Keratinocyte (primary cell): ENCODE measurements around the gene MAGI3. TPM values are rescaled to one million over a fixed set of nuclear protein-coding genes. Genes with fewer than 3 reads are reported as not detected.

Experiments
- DNase-seq: peaks from one replicate; pipeline ENCODE4 v3.0.0-alpha.2; 2011; ENCODE audit warnings: low read depth, missing footprints, low spot score
- FAIRE-seq: peaks from 2 replicates; lab custom pipeline; 2011; peaks lifted over from hg19 to GRCh38; lab: Jason Lieb, UNC
- H2AFZ ChIP-seq: 2 replicates; pipeline ENCODE4 v1.6.0; 2012; ENCODE audit warnings: low read length, control low read depth, inconsistent platforms; ENCODE audit not compliant: control insufficient read depth
- H3K27ac ChIP-seq: 2 replicates; pipeline ENCODE4 v1.5.1; 2011; ENCODE audit warnings: low read length; ENCODE audit not compliant: control insufficient read depth, insufficient read depth
- H3K27me3 ChIP-seq: 3 replicates; pipeline ENCODE4 v1.6.0; 2011; ENCODE audit warnings: low read length; ENCODE audit not compliant: control insufficient read depth, insufficient read depth; ENCODE audit errors: extremely low read depth
- H3K36me3 ChIP-seq, 2 experiments: 2 replicates in 1 of 2; 3 replicates in 1 of 2; pipeline ENCODE4 v1.5.1; 2011; ENCODE audit warnings: low read length in 2 of 2, mild to moderate bottlenecking in 1 of 2; ENCODE audit not compliant: control insufficient read depth in 2 of 2, insufficient read depth in 2 of 2; ENCODE audit errors: extremely low read depth in 1 of 2
- H3K4me1 ChIP-seq: 3 replicates; pipeline ENCODE4 v1.5.1; 2011; ENCODE audit warnings: low read length; ENCODE audit not compliant: control insufficient read depth, insufficient read depth; ENCODE audit errors: extremely low read depth
- H3K4me2 ChIP-seq: 3 replicates; pipeline ENCODE4 v1.6.0; 2011; ENCODE audit warnings: low read depth, low read length; ENCODE audit not compliant: control insufficient read depth, insufficient read depth; ENCODE audit errors: extremely low read depth
- H3K4me3 ChIP-seq, 3 experiments: fragments of 200-600 bp in 1 of 3; sonication (generic) in 1 of 3; 2 replicates in 2 of 3; 3 replicates in 1 of 3; pipeline ENCODE4 v1.5.1; 2011 to 2016; ENCODE audit warnings: low read length in 3 of 3, mild to moderate bottlenecking in 3 of 3, control low read depth in 2 of 3, inconsistent platforms in 1 of 3, low read depth in 1 of 3, mixed read lengths in 1 of 3, mixed run types in 1 of 3, moderate library complexity in 1 of 3; ENCODE audit not compliant: control insufficient read depth in 2 of 3, insufficient read depth in 2 of 3; ENCODE audit errors: extremely low read depth in 1 of 3
- H3K79me2 ChIP-seq: 2 replicates; pipeline ENCODE4 v1.6.0; 2012; ENCODE audit warnings: low read length; ENCODE audit not compliant: control insufficient read depth, insufficient read depth
- H3K9ac ChIP-seq: 3 replicates; pipeline ENCODE4 v1.6.0; 2011; ENCODE audit warnings: low read length; ENCODE audit not compliant: control insufficient read depth, insufficient read depth; ENCODE audit errors: extremely low read depth
- H3K9me1 ChIP-seq: 3 replicates; pipeline ENCODE4 v1.6.0; 2011; ENCODE audit warnings: low read length; ENCODE audit not compliant: control insufficient read depth, insufficient read depth; ENCODE audit errors: extremely low read depth
- H3K9me3 ChIP-seq: 2 replicates; pipeline ENCODE4 v1.5.1; 2012; ENCODE audit warnings: low read depth, low read length; ENCODE audit not compliant: control insufficient read depth
- H4K20me1 ChIP-seq: 3 replicates; pipeline ENCODE4 v1.6.0; 2011; ENCODE audit warnings: low read length; ENCODE audit not compliant: control insufficient read depth, insufficient read depth; ENCODE audit errors: extremely low read depth
- EZH2 ChIP-seq: IDR thresholded peaks from one replicate; pipeline ENCODE4 v1.6.1; 2012; ENCODE audit warnings: inconsistent platforms, mild to moderate bottlenecking, low read length, moderate library complexity
- dilution Hi-C: fragments of 300-500 bp; cut with MboI; formaldehyde crosslinking; loops from one replicate; pipeline ENCODE4 v1.7.0; 2020; ENCODE audit warnings: low sequenced_read_pairs; ENCODE audit not compliant: extremely low pct_ligation_motif_present
- polyA plus RNA-seq, 5 experiments: library from polyadenylated mRNA; depleted of rRNA in 3 of 5; stranded (reverse) in 3 of 5; stranded (forward) in 1 of 5; unstranded in 1 of 5; fragments of >200 nt; gene quantifications; 1 replicate in 1 of 5; 2 replicates in 3 of 5; 3 replicates in 1 of 5; pipeline versions ENCODE4 v1.2.1 to v1.2.3, GENCODE V29; 2011 to 2012; ENCODE audit warnings: missing spikeins in 2 of 5, low read depth in 1 of 5, low replicate concordance in 1 of 5
- TF ChIP-seq, protein P1 (sequence below), 3 experiments: IDR thresholded peaks in 1 of 3; conservative IDR thresholded peaks in 1 of 3; optimal IDR thresholded peaks in 1 of 3; 2 replicates in 2 of 3; 3 replicates in 1 of 3; pipeline versions ENCODE3 to v1.5.1; 2011; ENCODE audit warnings: low read length in 3 of 3, mild to moderate bottlenecking in 3 of 3, moderate library complexity in 2 of 3, control low read depth in 1 of 3, inconsistent platforms in 1 of 3; ENCODE audit not compliant: insufficient read depth in 2 of 3; ENCODE audit errors: extremely low read depth in 1 of 3

The MAGI3 gene
- polyA plus RNA-seq, 1 donor (not counting 4 experiments of a cell fraction or from before 2014, with no cell fraction given) = 3.2 TPM

- H3K4me3 ChIP-seq = no peak overlapping the region
- no peak for FAIRE-seq
Measured at GRCh38 chr1:113531321-113531720, 141.0 kb downstream of the MAGI3 start.

DNA sequence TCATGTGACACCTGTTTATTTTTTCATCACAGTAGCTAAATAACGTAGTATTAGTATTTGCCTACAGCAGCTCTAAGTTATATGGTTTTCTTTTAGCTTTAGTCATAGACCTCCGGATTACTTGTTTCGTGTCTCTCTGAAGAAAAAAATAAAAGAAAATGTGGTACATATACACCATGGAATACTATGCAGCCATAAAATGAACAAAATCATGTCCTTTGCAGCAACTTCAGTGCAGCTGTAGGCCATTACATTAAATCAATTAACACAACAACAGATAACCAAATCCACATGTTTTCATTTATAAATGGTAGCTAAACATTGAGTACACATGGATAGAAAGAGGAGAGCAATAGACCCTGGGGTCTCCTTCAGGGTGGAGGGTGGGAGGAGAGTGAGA, 142.7 kb downstream of the MAGI3 start:
- Histone ChIP-seq H4K20me1 (no peaks in the 10 kb centered on the region), H3K9ac (no peak overlapping the region), H2AFZ (no peak overlapping the region), H3K79me2 (peaks cover 2% of the 10 kb centered on the region), H3K4me3 (no peak overlapping the region), H3K27ac (no peak overlapping the region), H3K27me3 (no peaks in the 10 kb centered on the region), H3K4me1 (peaks cover 11% of the 10 kb centered on the region), H3K9me1 (no peaks in the 10 kb centered on the region), H3K9me3 (no peaks in the 10 kb centered on the region), H3K36me3 (no peaks in the 10 kb centered on the region), H3K4me2 (no peak overlapping the region)
- dilution Hi-C loops = no loop called here
- DNase-seq = no peak
- TF ChIP-seq, protein P1, sequence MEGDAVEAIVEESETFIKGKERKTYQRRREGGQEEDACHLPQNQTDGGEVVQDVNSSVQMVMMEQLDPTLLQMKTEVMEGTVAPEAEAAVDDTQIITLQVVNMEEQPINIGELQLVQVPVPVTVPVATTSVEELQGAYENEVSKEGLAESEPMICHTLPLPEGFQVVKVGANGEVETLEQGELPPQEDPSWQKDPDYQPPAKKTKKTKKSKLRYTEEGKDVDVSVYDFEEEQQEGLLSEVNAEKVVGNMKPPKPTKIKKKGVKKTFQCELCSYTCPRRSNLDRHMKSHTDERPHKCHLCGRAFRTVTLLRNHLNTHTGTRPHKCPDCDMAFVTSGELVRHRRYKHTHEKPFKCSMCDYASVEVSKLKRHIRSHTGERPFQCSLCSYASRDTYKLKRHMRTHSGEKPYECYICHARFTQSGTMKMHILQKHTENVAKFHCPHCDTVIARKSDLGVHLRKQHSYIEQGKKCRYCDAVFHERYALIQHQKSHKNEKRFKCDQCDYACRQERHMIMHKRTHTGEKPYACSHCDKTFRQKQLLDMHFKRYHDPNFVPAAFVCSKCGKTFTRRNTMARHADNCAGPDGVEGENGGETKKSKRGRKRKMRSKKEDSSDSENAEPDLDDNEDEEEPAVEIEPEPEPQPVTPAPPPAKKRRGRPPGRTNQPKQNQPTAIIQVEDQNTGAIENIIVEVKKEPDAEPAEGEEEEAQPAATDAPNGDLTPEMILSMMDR (optimal IDR thresholded peaks at IDR 0.05 in 1 of 3, IDR thresholded peaks at IDR 0.05 in 1 of 3, conservative IDR thresholded peaks at IDR 0.05 in 1 of 3; ENCODE audit: extremely low read depth in 1 of 3, insufficient read depth in 2 of 3, low read length in 3 of 3) = no peak
- TF ChIP-seq EZH2 = no peak
- no peak for FAIRE-seq

More at GRCh38 chr1:113531321-113531720, 141.0 kb downstream of the MAGI3 start:
- no peak overlapping the region for H3K9ac ChIP-seq
- TF ChIP-seq EZH2 = no peak
- TF ChIP-seq, protein P1 (optimal IDR thresholded peaks at IDR 0.05 in 1 of 3, IDR thresholded peaks at IDR 0.05 in 1 of 3, conservative IDR thresholded peaks at IDR 0.05 in 1 of 3; ENCODE audit: extremely low read depth in 1 of 3, insufficient read depth in 2 of 3, low read length in 3 of 3) = no peak
- no peak for DNase-seq
- no peaks in the 10 kb centered on the region for H3K9me1 ChIP-seq
- no peak overlapping the region for H2AFZ ChIP-seq
- no peaks in the 10 kb centered on the region for H3K9me3 ChIP-seq
- dilution Hi-C loops = no loop called here
- H3K27me3 ChIP-seq = no peaks in the 10 kb centered on the region
- no peaks in the 10 kb centered on the region for H3K36me3 ChIP-seq
- H3K4me2 ChIP-seq = no peak overlapping the region
- no peaks in the 10 kb centered on the region for H4K20me1 ChIP-seq
- H3K4me1 ChIP-seq = peaks cover 9% of the 10 kb centered on the region
- no peaks in the 10 kb centered on the region for H3K79me2 ChIP-seq
- H3K27ac ChIP-seq = no peak overlapping the region
